ENCODE measurements around the gene BMAL1. TPM values are rescaled to one million over a fixed set of nuclear protein-coding genes. Genes with fewer than 3 reads are reported as not detected.

The BMAL1 gene
- total RNA-seq, 1 experiment from 2014 or later, result 3.2 TPM

DNA sequence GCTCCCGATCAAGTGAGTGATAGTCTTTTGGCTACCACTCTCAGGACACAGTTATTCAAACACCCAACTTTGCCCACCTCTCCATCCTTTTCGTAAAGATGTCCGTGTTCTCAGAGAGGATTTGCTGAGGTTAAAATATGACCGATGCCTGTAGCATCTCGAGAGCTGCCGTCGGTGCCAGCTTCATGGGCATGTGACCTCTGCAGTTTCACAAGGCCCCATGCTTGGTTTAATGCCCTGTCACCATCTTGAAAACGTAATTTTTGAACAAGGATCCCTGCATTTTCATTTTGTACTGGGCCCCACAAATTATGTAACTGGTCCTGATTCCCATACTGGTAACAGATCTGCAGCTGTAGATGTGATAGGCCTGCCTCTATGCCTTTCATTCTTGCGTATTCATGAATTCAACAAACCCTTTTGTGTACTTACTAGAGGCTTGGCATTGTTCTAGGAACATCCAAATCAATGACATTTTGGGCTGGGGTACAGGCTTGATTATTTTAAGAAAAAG is 85.1 kb downstream of the BMAL1 start:
- no TSS peak for BruUV-seq (replicated peaks)
- intact Hi-C loops (cut with micrococcal nuclease; ENCODE audit: unreplicated experiment), result no loop called here
- Histone ChIP-seq H3K27ac (ENCODE audit: low read depth, low read length, poor library complexity, severe bottlenecking) (no peak overlapping the region), H3K36me3 (ENCODE audit: insufficient read depth, low read length, poor library complexity, severe bottlenecking) (no peaks in the 10 kb centered on the region), H3K9me3 (ENCODE audit: low read depth, low read length, poor library complexity, severe bottlenecking) (no peaks in the 10 kb centered on the region), H3K4me1 (ENCODE audit: insufficient read depth, low read length, poor library complexity, severe bottlenecking) (no peaks in the 10 kb centered on the region), H3K27me3 (replicated peaks; ENCODE audit: insufficient read depth, low read depth, low read length, poor library complexity) (no peaks in the 10 kb centered on the region), H3K4me3 (ENCODE audit: low read depth, low read length, poor library complexity, severe bottlenecking) (no peak overlapping the region)
- ChIA-PET CTCF (no interaction called here), POLR2A (ENCODE audit: low non-redundant PET) (no interaction called here)
- TF ChIP-seq EZH2 (IDR thresholded peaks at IDR 0.05; ENCODE audit: borderline replicate concordance, low read depth, low read length, poor library complexity, severe bottlenecking), result no peak
- TF ChIP-seq, protein P1, sequence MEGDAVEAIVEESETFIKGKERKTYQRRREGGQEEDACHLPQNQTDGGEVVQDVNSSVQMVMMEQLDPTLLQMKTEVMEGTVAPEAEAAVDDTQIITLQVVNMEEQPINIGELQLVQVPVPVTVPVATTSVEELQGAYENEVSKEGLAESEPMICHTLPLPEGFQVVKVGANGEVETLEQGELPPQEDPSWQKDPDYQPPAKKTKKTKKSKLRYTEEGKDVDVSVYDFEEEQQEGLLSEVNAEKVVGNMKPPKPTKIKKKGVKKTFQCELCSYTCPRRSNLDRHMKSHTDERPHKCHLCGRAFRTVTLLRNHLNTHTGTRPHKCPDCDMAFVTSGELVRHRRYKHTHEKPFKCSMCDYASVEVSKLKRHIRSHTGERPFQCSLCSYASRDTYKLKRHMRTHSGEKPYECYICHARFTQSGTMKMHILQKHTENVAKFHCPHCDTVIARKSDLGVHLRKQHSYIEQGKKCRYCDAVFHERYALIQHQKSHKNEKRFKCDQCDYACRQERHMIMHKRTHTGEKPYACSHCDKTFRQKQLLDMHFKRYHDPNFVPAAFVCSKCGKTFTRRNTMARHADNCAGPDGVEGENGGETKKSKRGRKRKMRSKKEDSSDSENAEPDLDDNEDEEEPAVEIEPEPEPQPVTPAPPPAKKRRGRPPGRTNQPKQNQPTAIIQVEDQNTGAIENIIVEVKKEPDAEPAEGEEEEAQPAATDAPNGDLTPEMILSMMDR (conservative IDR thresholded peaks at IDR 0.05; ENCODE audit: low read depth, low read length), result no peak
- no peak for DNase-seq (ENCODE audit: low spot score)

DNA sequence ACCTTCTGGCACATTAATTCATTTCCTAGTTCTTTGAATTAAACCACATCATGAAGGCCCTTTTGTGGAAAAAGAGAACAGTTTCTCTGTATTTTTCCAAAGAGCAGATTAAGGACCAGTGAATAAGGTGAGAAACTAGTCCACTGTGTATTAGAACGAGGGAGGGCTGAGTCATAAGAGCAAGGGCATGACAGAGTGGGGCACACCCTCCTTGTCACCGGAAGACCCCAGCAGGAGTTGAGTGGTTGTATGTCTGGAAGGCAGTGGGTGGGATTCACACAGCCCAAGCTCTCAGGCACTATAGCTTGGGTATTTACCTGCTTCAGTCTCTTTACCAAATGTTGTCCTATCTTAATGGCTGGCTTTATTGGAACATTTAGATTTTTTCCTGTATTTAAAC is 86.8 kb downstream of the BMAL1 start:
- no peaks in the 10 kb centered on the region for H3K36me3 ChIP-seq (ENCODE audit: insufficient read depth, low read length, poor library complexity, severe bottlenecking)
- BruUV-seq (replicated peaks), result no TSS peak
- DNase-seq (ENCODE audit: low spot score), result peak; percentile 51
- POLR2A ChIA-PET (ENCODE audit: low non-redundant PET), result no interaction called here
- no peaks in the 10 kb centered on the region for H3K9me3 ChIP-seq (ENCODE audit: low read depth, low read length, poor library complexity, severe bottlenecking)
- H3K27ac ChIP-seq (ENCODE audit: low read depth, low read length, poor library complexity, severe bottlenecking), result no peak overlapping the region
- H3K27me3 ChIP-seq (replicated peaks; ENCODE audit: insufficient read depth, low read depth, low read length, poor library complexity), result no peaks in the 10 kb centered on the region
- H3K4me1 ChIP-seq (ENCODE audit: insufficient read depth, low read length, poor library complexity, severe bottlenecking), result no peaks in the 10 kb centered on the region
- CTCF ChIA-PET, result no interaction called here
- no peak overlapping the region for H3K4me3 ChIP-seq (ENCODE audit: low read depth, low read length, poor library complexity, severe bottlenecking)
- intact Hi-C loops (cut with micrococcal nuclease; ENCODE audit: unreplicated experiment), result no loop called here
- TF ChIP-seq, protein P1 (conservative IDR thresholded peaks at IDR 0.05; ENCODE audit: low read depth, low read length), result no peak
- no peak for TF ChIP-seq EZH2 (IDR thresholded peaks at IDR 0.05; ENCODE audit: borderline replicate concordance, low read depth, low read length, poor library complexity, severe bottlenecking)

DNA sequence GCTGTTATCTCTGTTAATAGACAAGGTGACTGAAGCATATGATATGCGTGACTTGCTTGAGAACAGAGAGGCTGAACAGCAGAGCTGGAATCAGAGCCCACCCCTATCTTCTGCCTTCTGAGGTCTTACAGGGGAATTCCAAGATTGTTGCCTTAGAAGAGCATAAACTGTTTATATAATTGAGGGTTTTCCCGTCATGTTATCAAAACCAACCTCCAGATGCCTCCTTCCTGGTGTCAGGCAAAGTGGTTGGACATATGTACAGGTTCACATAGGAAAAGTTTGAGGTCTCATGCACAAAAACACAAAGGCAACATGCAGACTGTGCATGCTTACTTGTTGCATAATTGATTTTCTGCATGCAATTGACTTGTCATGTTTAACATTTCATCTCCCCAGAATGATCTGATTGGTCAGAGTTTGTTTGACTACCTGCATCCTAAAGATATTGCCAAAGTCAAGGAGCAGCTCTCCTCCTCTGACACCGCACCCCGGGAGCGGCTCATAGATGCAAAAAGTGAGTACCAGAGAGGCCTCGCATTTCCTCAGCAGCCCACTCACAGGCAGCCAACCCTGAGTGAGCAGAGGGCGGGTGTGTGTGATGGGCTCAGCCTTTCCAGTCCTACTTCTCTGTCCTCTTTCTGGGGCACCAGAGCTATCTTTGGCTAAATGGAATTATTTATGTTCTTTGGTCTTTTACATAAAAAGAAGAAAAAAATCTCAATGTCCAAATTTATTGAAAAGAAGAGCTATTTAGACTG is 88.9 kb downstream of the BMAL1 start:
- no peaks in the 10 kb centered on the region for H3K36me3 ChIP-seq (ENCODE audit: insufficient read depth, low read length, poor library complexity, severe bottlenecking)
- DNase-seq (ENCODE audit: low spot score), result no peak
- CTCF ChIA-PET, result interaction anchor here (0.5 kb wide), 1 partner anchor 1089 kb away, joined by 6 read pairs; no protein-coding TSS in a partner anchor
- TF ChIP-seq, protein P1 (conservative IDR thresholded peaks at IDR 0.05; ENCODE audit: low read depth, low read length), result no peak
- TF ChIP-seq EZH2 (IDR thresholded peaks at IDR 0.05; ENCODE audit: borderline replicate concordance, low read depth, low read length, poor library complexity, severe bottlenecking), result no peak
- H3K4me3 ChIP-seq (ENCODE audit: low read depth, low read length, poor library complexity, severe bottlenecking), result no peak overlapping the region
- H3K27me3 ChIP-seq (replicated peaks; ENCODE audit: insufficient read depth, low read depth, low read length, poor library complexity), result no peaks in the 10 kb centered on the region
- BruUV-seq (replicated peaks), result no TSS peak
- H3K4me1 ChIP-seq (ENCODE audit: insufficient read depth, low read length, poor library complexity, severe bottlenecking), result no peaks in the 10 kb centered on the region
- POLR2A ChIA-PET (ENCODE audit: low non-redundant PET), result interaction anchor here (0.5 kb wide), 1 partner anchor 159 kb away, joined by 4 read pairs; no protein-coding TSS in a partner anchor
- H3K9me3 ChIP-seq (ENCODE audit: low read depth, low read length, poor library complexity, severe bottlenecking), result no peaks in the 10 kb centered on the region
- no peak overlapping the region for H3K27ac ChIP-seq (ENCODE audit: low read depth, low read length, poor library complexity, severe bottlenecking)
- intact Hi-C loops (cut with micrococcal nuclease; ENCODE audit: unreplicated experiment), result no loop called here
